Fibroblast of villous mesenchyme (primary cell): ENCODE measurements around the gene SERPINA4. TPM values are rescaled to one million over a fixed set of nuclear protein-coding genes. Genes with fewer than 3 reads are reported as not detected.

ENCODE experiments used
- DNase-seq: peaks from one replicate; pipeline ENCODE4 v3.0.0-alpha.2; 2010; ENCODE audit warnings: low read depth
- H3K4me3 ChIP-seq: 2 replicates; pipeline ENCODE4 v1.5.1; 2011; ENCODE audit warnings: low read depth, mild to moderate bottlenecking, low read length
- CTCF ChIP-seq: IDR thresholded peaks from 2 replicates; pipeline ENCODE4 v1.5.1; 2012; ENCODE audit warnings: low read depth, mild to moderate bottlenecking, low read length; ENCODE audit not compliant: insufficient read depth
- total RNA-seq: library from RNA; depleted of rRNA; stranded (reverse); fragments of >200 nt; gene quantifications from 2 replicates; pipeline ENCODE4 v1.2.3, GENCODE V29; 2012

SERPINA4 gene
- total RNA-seq, 1 donor = not detected

- DNase-seq = no peak
- H3K4me3 ChIP-seq = no peak overlapping the region
- TF ChIP-seq CTCF = no peak
Observed at GRCh38 chr14:94619297-94619696, 58.1 kb downstream of the SERPINA4 start.

Other genes with a start within 250 kb of the SERPINA4 start
- gene SERPINA6, start 238.1 kb upstream of the SERPINA4 start, total RNA-seq = not detected in 2 replicates
- not detected in 2 replicates for gene SERPINA2, start 194.7 kb upstream of the SERPINA4 start, total RNA-seq
- not detected in 2 replicates for gene SERPINA1, start 172.8 kb upstream of the SERPINA4 start, total RNA-seq
- gene SERPINA11, start 108.6 kb upstream of the SERPINA4 start, total RNA-seq = not detected in 2 replicates
- gene SERPINA9, start 85.2 kb upstream of the SERPINA4 start, total RNA-seq = not detected in 2 replicates
- not detected in 2 replicates for gene SERPINA12, start 52.0 kb upstream of the SERPINA4 start, total RNA-seq
- gene SERPINA5, start 20.0 kb downstream of the SERPINA4 start, total RNA-seq = not detected in 2 replicates
- gene SERPINA3, start 50.9 kb downstream of the SERPINA4 start, total RNA-seq = 0.32 TPM in 1 of 2 replicates, not detected in the other
- not detected in 2 replicates for gene GSC, start 208.7 kb downstream of the SERPINA4 start, total RNA-seq